ENCODE measurements around the gene ANKRD13C. TPM values are rescaled to one million over a fixed set of nuclear protein-coding genes. Genes with fewer than 3 reads are reported as not detected.

The ANKRD13C gene
- total RNA-seq, 1 donor from 2014 or later: 23.8 TPM

GRCh38 chr1:70220517-70221237 is 133.8 kb downstream of the ANKRD13C start:
- no peak for DNase-seq (ENCODE audit: low spot score)

DNA sequence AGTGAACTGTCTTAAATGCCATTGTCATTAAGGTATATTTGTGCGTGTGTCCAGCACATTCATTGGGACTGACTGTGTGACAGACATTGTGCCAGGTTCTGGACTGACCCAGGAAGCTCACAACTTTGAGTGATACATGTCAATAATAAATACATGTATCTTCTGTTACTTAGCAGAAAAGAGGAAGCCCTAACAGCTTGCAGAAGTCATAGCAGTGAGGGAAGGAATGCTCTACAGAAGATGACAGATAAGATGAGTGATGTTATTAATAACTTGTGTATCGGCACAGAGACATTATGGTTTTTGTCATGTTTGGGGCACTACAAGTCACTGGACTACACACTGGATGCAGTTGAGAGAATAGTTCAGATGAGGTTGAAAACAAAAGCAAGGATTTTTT is 134.5 kb downstream of the ANKRD13C start:
- no peak for DNase-seq (ENCODE audit: low spot score)

DNA sequence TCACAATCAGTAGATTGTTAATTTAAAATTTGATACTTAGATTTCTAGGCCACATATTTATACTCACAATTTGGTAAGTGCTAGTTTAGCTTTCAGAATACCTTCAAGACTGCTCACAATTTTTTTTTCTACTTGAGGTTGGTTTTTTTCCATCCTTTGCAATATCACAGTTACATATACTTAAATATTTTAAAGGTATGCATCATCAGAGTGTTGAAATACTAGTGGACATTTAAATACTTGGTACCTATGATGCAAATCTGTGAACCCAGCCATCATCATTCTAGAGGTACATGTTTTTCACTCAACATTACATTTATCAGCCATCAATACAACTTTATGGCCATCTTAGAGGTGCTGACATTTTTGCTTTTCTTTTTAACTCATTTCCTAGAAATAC is 143.0 kb downstream of the ANKRD13C start:
- DNase-seq (ENCODE audit: low spot score): no peak

GRCh38 chr1:70210820-70211219 is 143.7 kb downstream of the ANKRD13C start:
- no peak for DNase-seq (ENCODE audit: low spot score)

Other genes starting within 250 kb of the ANKRD13C start
- 13.1 TPM for gene LRRC40, start 149.1 kb downstream of the ANKRD13C start, total RNA-seq
- gene SRSF11, start 133.3 kb downstream of the ANKRD13C start, total RNA-seq: 184 TPM
- gene CTH, start 56.5 kb upstream of the ANKRD13C start, total RNA-seq: 6.4 TPM

Data from ureter (tissue), 1 donor.